HG02852 (cell line): ENCODE measurements around the gene METRNL.
"Not testable (repeated sequence)": the region's sequence is repeated elsewhere in the genome, so short reads cannot be mapped to it uniquely, and the experiment has no call there.

ENCODE experiments used
- ATAC-seq: cut with Tn5 transposase; IDR thresholded peaks from one replicate; pipeline ENCODE4 v1.9.1; 2021; ENCODE audit warnings: mild to moderate bottlenecking, moderate library complexity; ENCODE audit not compliant: unreplicated experiment

Gene METRNL

DNA sequence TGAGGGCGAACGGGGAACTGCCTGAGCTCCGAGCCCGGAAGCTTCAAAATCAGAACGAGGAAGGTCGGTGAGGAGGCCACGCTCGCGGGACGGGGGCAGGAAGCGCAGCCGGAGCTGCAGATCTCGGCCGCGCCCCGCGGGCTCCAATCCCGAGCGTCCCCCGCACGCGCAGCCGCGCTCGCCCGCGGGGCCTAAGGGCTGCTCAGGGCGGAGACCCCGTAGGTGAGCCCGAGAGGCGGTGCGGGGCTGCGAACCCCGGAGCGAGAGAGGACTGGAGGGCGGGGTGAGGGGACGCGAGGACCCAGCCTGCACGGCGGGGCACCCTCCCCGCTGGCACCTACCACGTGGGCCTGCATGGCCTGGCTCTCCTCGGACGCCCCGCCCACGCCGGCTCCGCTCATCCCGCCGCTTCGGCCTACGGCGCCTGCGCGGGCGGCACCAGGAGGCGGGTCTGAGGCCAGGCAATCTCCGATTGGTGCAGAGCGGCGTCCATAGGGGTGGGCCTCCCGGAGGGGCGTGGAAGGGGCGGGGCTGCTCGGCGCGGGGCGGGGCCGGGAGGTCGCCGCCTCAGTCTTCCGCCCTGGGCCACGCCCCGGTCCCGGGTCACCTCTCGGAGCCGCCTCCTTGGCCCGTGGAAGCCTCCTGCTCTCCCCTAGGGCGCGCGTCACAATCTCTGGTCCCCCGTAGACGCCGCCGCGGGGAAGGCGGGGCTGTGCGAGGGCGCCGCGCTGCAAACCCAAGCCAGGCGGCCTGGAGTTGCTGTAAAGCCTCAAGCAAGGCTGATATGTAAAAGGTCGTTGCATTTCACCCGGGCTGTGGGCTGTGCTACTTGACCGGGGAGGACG, 27.8 kb upstream of the METRNL start:
- peak; percentile 88 for ATAC-seq

DNA sequence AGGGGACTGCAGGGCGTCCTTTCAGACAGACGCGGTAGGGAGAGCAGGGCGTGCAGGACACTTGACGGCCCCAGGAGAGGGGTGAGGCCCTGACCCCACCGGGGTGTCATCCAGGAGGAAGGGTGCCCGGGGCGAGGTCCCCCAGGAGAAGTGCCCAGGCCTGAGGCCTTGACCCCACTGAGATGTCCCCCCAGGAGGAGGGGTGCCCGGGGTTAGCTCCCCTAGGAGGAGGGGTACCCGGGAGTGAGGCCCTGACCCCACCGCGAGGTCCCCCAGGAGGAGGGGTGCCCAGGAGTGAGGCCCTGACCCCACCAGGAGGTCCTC, 27.2 kb upstream of the METRNL start:
- ATAC-seq: no peak

DNA sequence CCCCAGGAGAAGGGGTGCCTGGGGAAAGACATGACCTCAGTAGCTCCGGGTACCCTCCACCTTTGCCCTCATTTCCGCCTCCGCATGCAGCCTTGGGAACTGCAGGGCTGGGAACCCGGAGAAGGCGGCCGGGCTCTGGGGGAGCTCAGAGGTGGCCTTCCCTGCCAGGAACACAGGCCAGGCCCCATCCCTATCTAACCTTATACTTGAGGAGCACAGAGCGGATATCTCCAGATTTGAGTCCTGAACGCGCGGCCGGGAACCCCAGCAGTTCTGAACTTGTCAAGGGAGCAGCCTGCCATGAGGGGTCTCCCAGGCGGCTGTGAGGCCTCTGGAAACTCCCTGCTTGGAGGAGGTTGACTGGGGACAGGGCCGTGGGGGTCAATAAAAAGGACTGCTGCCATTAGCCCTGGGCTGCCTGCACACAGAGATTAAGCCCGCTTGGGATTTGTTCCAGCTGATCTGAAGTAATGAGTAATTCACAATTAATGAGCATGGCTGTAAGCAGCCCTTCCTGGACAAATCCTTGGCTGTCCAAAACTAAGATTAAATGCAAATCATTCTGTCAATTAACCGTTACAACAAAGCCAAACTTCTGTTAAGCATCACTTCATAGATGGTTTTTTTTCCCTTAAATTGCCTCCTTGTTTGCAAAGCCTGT, 26.3 kb upstream of the METRNL start:
- ATAC-seq: no peak

GRCh38 chr17:83053739-83054451, 25.5 kb upstream of the METRNL start:
- no peak for ATAC-seq

GRCh38 chr17:83054518-83055125, 24.8 kb upstream of the METRNL start:
- no peak for ATAC-seq

GRCh38 chr17:83055176-83055575, 24.2 kb upstream of the METRNL start:
- not testable (repeated sequence) for ATAC-seq

GRCh38 chr17:83055911-83056582, 23.4 kb upstream of the METRNL start:
- no peak for ATAC-seq

- no peak for ATAC-seq
Measured at GRCh38 chr17:83056583-83057396, 22.6 kb upstream of the METRNL start.

DNA sequence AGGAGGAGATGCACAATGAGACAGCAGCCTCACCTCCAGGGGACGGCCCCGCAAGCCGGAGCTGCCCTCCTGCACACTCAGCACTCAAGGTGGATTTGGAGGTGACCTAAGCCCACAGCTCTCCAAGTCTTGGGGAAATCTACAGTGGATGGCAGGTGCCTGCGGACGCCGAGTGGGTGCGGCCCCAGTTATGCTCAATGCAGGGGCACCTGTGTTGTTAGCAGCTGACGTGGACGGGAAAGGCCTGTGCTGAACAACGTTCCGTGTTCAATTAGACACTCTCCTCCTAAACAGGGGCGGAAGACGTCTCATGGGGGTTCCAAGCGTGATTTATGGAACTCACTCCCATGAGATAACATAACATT, 22.0 kb upstream of the METRNL start:
- ATAC-seq: no peak

- no peak for ATAC-seq
Measured at GRCh38 chr17:83057793-83058265, 21.6 kb upstream of the METRNL start.

DNA sequence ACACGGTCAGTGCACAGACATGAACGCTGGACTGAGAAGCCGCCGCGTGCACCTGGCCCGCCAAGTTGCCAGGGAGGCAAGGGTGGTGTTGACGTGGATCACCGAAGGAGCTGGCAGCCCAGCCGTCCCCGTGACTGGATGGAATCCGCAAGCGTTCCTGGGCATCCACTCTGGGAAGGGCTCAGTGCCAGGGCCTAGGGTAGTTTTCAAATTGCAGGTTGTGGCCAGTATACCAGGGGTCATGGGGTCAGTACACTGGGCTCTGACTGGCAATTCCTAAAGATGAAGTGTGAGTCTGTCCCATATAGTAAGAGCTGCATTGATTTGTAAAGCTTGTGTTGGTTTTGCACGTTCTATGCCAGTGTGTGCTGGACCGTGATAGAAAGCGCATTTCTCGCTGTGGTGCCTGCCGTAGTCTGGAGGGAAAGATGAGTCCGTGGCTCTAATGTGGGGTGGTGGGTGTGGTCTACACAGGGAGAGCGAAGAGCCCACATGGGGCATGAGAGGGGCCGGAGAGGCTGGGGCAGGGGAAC, 21.1 kb upstream of the METRNL start:
- ATAC-seq: no peak

DNA sequence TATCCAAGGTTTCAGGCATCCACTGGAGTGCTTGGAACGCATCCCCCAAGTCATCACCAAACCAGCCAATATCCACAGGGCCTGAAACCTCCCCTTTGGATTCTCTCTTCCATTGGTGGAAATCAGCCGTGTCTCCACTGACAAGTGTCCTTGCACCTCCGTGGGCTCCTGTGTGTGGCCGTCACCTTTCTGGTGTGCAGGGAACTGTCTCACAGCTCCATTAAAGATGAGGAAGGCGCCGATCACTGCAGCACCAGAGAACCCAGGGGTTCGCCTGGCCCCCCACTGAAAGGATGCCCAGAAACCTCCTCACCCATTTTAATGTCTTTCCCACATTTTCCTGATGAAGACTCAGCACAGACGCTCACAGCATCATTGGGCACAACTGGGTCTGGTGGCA, 17.8 kb upstream of the METRNL start:
- ATAC-seq: no peak

DNA sequence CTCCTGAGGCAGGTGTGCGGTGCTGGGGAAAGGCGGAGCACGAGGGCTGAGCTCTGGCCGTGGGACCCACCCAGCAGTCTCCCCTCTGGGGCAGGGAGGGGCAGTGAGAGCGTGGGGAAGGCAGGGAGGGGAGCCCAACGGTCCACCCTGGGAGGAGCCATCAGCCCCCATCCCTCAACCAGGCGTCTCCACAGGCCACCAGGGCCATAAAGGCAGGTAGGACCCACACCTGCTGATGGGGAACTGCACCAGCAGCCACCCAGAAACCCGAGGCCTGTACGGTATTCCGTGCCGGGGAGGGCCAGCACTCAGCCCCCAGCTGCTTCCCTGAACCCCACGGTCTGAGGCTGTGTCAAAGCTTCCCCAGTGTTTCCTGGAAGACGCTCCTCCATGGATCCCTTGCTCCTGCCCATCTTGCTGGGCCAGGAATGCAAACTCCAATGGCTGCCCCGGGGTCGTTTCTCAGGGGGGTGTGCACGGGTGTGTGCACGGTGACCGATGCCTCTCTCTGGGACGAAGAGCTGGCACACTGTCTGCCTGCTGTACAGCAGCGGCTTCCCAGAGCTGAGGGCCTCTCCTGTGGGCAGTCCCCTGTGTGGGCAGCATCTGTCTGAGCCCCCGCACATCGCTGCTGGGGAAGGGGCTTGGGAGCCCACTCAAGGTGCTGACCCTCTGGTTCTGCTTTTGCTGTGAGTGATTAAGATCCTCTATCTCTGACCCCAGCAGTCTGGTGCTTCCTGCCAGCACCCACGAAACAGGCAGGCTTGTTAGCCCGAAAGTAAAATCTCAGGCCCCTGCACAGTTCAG, 17.2 kb upstream of the METRNL start:
- no peak for ATAC-seq

GRCh38 chr17:83062818-83063671, 16.4 kb upstream of the METRNL start:
- ATAC-seq: no peak

DNA sequence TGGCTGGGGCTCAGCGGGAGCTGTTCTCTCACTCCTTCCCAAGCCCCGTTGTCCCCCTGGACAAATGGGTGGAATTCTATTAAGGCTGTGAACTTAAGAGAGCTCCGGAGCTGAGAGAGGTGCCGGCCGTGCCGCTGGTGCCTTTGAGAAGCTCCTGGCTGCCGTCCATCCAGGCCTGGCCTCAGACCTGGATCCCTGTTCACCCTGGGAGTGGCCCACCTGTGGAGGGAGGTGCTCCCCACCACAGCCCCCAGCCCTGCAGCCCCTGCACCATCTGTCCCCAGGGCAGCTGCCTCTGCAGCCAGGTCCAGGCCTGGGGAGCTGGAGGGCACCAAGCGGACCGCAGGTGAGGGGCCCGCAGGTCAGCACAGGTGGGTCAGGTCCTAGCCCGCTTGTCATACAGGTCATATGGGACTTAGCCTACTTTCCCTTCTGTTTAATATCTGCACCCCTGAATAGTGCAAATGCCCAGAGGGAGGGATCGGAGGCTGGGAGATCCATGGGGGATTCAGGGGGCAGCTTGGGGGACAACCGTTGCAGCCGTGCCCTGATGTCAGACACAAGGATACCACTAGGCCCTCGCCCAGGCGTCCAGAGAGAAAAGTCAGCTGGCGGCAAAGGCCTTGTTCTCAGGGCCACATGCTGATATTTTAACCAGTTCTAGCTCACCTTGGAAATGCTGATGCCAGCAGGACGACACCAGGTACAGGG, 15.2 kb upstream of the METRNL start:
- ATAC-seq: no peak

DNA sequence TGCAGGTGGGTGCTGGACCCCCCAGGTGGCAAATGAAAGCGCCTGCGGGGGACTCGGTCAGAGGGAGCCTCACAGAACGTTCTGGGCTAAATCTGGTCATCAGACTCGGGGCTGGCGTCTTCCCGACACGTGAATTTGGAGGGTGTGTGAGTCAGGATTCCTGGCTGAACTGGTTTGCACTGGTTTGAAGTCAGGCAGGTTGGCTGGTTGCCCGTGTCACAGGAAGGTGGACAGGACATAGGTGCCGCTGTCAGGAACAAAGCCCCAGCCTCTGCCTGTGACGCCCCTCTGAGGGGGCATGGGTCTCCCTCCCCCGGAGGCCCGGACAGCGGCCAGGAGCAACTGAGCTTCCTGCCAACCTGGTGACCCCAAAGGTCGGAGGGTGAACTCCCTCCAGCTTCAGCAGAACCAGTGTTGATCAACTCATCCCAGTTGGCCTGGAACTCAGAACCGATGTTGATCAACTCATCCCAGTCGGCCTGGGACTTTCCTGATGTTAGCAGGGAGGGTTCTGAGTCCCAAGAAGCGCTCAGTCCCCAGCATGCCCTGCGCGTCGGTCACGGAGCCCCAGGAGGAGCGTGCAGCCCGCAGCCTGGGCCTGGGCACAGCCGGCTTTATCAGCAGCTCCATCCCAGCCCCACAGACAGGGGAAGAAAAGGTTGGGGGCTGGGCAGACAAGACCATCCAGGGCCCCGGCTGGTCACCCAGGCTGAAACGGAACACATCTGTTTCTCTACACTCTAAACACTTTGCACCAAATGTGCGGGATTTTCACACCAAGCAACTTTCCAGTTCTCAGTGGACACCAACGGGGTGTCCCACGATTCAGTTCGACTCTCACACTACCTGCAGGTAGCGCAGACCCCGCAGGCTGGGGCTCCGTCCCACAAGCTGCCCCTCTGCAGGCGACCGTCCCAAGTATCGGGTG, 14.4 kb upstream of the METRNL start:
- ATAC-seq: no peak
